WTC11 (cell line): Measurements from ENCODE around the gene CHTOP. TPM values are rescaled to one million over a fixed set of nuclear protein-coding genes. Genes with fewer than 3 reads are reported as not detected.
A peak's percentile ranks its signal among the peaks of the same experiment; 100 is the strongest.
"Not testable (repeated sequence)": the region's sequence is repeated elsewhere in the genome, so short reads cannot be mapped to it uniquely, and the experiment has no call there.

Experiments
- ATAC-seq: fragments of 200-7000 bp; cut with Tn5 transposase; 2 replicates; pipeline ENCODE4 v1.10.0; 2021; ENCODE audit warnings: mild to moderate bottlenecking, moderate library complexity
- CTCF ChIA-PET: fragments of 300-600 bp; sonication (Branson Sonifier 250); formaldehyde crosslinking; loops from one replicate; lab custom pipeline; 2021; ENCODE audit warnings: antibody characterized with exemption; lab: Charles Lee
- POLR2A ChIA-PET: fragments of 350-600 bp; sonication (Branson Sonifier 250); formaldehyde crosslinking; loops from one replicate; lab custom pipeline; 2021; ENCODE audit warnings: antibody characterized with exemption; lab: Charles Lee
- DNase-seq: peaks from one replicate; pipeline ENCODE4 v3.0.0; 2021; ENCODE audit warnings: low spot score
- H3K27ac Mint-ChIP-seq: 2 replicates; pipeline ENCODE4 v1.8.0; 2021; ENCODE audit warnings: mixed read lengths
- H3K27me3 Mint-ChIP-seq: 2 replicates; pipeline ENCODE4 v1.8.0; 2021; ENCODE audit warnings: low read depth, mild to moderate bottlenecking, moderate library complexity, mixed read lengths
- H3K36me3 Mint-ChIP-seq: 2 replicates; pipeline ENCODE4 v1.8.0; 2021; ENCODE audit warnings: mixed read lengths
- H3K4me1 Mint-ChIP-seq: 2 replicates; pipeline ENCODE4 v1.8.0; 2022; ENCODE audit warnings: mixed read lengths
- H3K4me3 Mint-ChIP-seq: 2 replicates; pipeline ENCODE4 v1.8.0; 2021; ENCODE audit warnings: mild to moderate bottlenecking, moderate library complexity, mixed read lengths
- H3K9me3 Mint-ChIP-seq: 2 replicates; pipeline ENCODE4 v1.8.0; 2021; ENCODE audit warnings: mixed read lengths
- CBFB ChIP-seq: sonication (generic); formaldehyde crosslinking; IDR thresholded peaks from 2 replicates; pipeline ENCODE4 v1.8.1; 2022; ENCODE audit warnings: mild to moderate bottlenecking, low read depth, missing genetic modification reagents
- ETV6 ChIP-seq: sonication (generic); formaldehyde crosslinking; IDR thresholded peaks from 2 replicates; pipeline ENCODE4 v1.8.1; 2022; ENCODE audit warnings: mild to moderate bottlenecking, missing genetic modification reagents
- FOXJ3 ChIP-seq: sonication (generic); formaldehyde crosslinking; IDR thresholded peaks from 2 replicates; pipeline ENCODE4 v1.9.0; 2021; ENCODE audit warnings: missing genetic modification reagents, mild to moderate bottlenecking, borderline replicate concordance
- GABPB1 ChIP-seq: sonication (generic); formaldehyde crosslinking; IDR thresholded peaks from 2 replicates; pipeline ENCODE4 v1.8.1; 2023; ENCODE audit warnings: mild to moderate bottlenecking, missing genetic modification reagents
- GTF2I ChIP-seq: fragments of 250-450 bp; sonication (Bioruptor Pico); conservative IDR thresholded peaks from 2 replicates; pipeline ENCODE4 v1.4.0; 2021; ENCODE audit warnings: mild to moderate bottlenecking
- JUN ChIP-seq: sonication (generic); formaldehyde crosslinking; IDR thresholded peaks from 2 replicates; pipeline ENCODE4 v1.8.0; 2023; ENCODE audit warnings: mild to moderate bottlenecking, missing genetic modification reagents
- MYBL2 ChIP-seq: sonication (generic); formaldehyde crosslinking; IDR thresholded peaks from 2 replicates; pipeline ENCODE4 v1.8.1; 2023; ENCODE audit warnings: mild to moderate bottlenecking, moderate library complexity, missing genetic modification reagents
- NFATC4 ChIP-seq: fragments of 250-450 bp; sonication (Bioruptor Pico); IDR thresholded peaks from 2 replicates; pipeline ENCODE4 v1.9.0; 2021; ENCODE audit warnings: mild to moderate bottlenecking
- NFYB ChIP-seq: sonication (generic); formaldehyde crosslinking; conservative IDR thresholded peaks from 2 replicates; pipeline ENCODE4 v1.8.0; 2022; ENCODE audit warnings: low read depth, missing genetic modification reagents
- RORB ChIP-seq: fragments of 250-450 bp; sonication (Bioruptor Pico); IDR thresholded peaks from 2 replicates; pipeline ENCODE4 v1.9.0; 2021; ENCODE audit warnings: mild to moderate bottlenecking
- SMAD4 ChIP-seq: sonication (generic); formaldehyde crosslinking; IDR thresholded peaks from 2 replicates; pipeline ENCODE4 v1.8.0; 2022; ENCODE audit warnings: mild to moderate bottlenecking, missing genetic modification reagents
- TEAD1 ChIP-seq: sonication (generic); formaldehyde crosslinking; IDR thresholded peaks from 2 replicates; pipeline ENCODE4 v1.8.0; 2022; ENCODE audit warnings: mild to moderate bottlenecking, missing genetic modification reagents
- ZNF121 ChIP-seq: sonication (generic); formaldehyde crosslinking; IDR thresholded peaks from 2 replicates; pipeline ENCODE4 v1.8.0; 2023; ENCODE audit warnings: missing genetic modification reagents
- ZNF317 ChIP-seq: sonication (generic); formaldehyde crosslinking; IDR thresholded peaks from 2 replicates; pipeline ENCODE4 v1.8.1; 2023; ENCODE audit warnings: low read depth, mild to moderate bottlenecking, moderate library complexity, missing genetic modification reagents, borderline replicate concordance
- ZNF416 ChIP-seq: fragments of 250-450 bp; sonication (Bioruptor Pico); IDR thresholded peaks from 2 replicates; pipeline ENCODE4 v1.9.0; 2021; ENCODE audit warnings: mild to moderate bottlenecking, inconsistent platforms
- total RNA-seq: library from RNA; stranded (reverse); gene quantifications from 3 replicates; pipeline ENCODE4 v1.2.3, GENCODE V29; 2021
- TF ChIP-seq, protein P1 (sequence below): sonication (generic); formaldehyde crosslinking; IDR thresholded peaks from 2 replicates; pipeline ENCODE4 v1.8.1; 2022; ENCODE audit warnings: missing genetic modification reagents, borderline replicate concordance
- TF ChIP-seq, protein P2 (sequence below): sonication (generic); formaldehyde crosslinking; IDR thresholded peaks from 2 replicates; pipeline ENCODE4 v1.8.1; 2022; ENCODE audit warnings: mild to moderate bottlenecking, missing genetic modification reagents, moderate library complexity, borderline replicate concordance
- TF ChIP-seq, protein P3 (sequence below): sonication (generic); formaldehyde crosslinking; IDR thresholded peaks from 2 replicates; pipeline ENCODE4 v1.8.1; 2022; ENCODE audit warnings: mild to moderate bottlenecking, moderate library complexity, missing genetic modification reagents
- TF ChIP-seq, protein P4 (sequence below): sonication (generic); formaldehyde crosslinking; IDR thresholded peaks from 2 replicates; pipeline ENCODE4 v1.8.1; 2023; ENCODE audit warnings: mild to moderate bottlenecking, missing genetic modification reagents
- TF ChIP-seq, protein P5 (sequence below): fragments of 250-450 bp; sonication (Bioruptor Pico); IDR thresholded peaks from 2 replicates; pipeline ENCODE4 v1.9.0; 2021; ENCODE audit warnings: mild to moderate bottlenecking
- TF ChIP-seq, protein P6 (sequence below): sonication (generic); formaldehyde crosslinking; IDR thresholded peaks from 2 replicates; pipeline ENCODE4 v1.8.1; 2023; ENCODE audit warnings: mild to moderate bottlenecking, missing genetic modification reagents, borderline replicate concordance

Gene CHTOP
- total RNA-seq, 1 experiment from 2014 or later = 101 TPM

DNA sequence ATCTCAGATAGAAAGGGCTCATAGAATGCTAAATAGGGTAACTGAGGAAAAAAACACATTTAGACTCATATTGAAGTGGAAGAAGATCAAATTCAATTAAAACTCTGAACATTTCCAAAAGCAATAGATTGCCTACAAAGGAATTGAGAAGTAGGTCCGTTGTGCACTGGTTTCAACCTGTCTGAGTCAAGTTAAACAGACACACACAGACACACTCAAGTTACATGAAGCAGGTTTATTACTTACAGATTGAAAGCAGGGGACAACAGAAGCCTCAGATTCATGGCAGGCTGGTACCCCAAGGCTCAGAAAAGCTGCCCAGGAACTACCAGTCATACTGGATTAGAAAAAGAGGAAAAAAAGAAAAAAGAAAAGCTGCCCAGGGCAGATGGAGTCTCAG is 47.5 kb upstream of the CHTOP start:
- DNase-seq (no peak), ATAC-seq (no peak)
- Mint-ChIP-seq H3K9me3 (no peaks in the 10 kb centered on the region), H3K27ac (0 out of 2 replicates have a peak overlapping the region, but pooled peaks have one; percentile 45), H3K36me3 (no peaks in the 10 kb centered on the region), H3K4me1 (peaks cover 4% of the 10 kb centered on the region), H3K4me3 (no peak overlapping the region), H3K27me3 (no peaks in the 10 kb centered on the region)
- POLR2A ChIA-PET = no interaction called here
- CTCF ChIA-PET = interaction anchor here (0.9 to 5.2 kb wide), 4 partner anchors 14 to 53 kb away, joined by 4 to 29 read pairs (median 6); partner anchors contain the start of genes S100A1 and S100A13
- TF ChIP-seq, protein P1, sequence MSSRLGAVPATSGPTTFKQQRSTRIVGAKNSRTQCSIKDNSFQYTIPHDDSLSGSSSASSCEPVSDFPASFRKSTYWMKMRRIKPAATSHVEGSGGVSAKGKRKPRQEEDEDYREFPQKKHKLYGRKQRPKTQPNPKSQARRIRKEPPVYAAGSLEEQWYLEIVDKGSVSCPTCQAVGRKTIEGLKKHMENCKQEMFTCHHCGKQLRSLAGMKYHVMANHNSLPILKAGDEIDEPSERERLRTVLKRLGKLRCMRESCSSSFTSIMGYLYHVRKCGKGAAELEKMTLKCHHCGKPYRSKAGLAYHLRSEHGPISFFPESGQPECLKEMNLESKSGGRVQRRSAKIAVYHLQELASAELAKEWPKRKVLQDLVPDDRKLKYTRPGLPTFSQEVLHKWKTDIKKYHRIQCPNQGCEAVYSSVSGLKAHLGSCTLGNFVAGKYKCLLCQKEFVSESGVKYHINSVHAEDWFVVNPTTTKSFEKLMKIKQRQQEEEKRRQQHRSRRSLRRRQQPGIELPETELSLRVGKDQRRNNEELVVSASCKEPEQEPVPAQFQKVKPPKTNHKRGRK = no peak
- TF ChIP-seq TEAD1 (CRISPR knock-in tag) = no peak
- TF ChIP-seq, protein P2, sequence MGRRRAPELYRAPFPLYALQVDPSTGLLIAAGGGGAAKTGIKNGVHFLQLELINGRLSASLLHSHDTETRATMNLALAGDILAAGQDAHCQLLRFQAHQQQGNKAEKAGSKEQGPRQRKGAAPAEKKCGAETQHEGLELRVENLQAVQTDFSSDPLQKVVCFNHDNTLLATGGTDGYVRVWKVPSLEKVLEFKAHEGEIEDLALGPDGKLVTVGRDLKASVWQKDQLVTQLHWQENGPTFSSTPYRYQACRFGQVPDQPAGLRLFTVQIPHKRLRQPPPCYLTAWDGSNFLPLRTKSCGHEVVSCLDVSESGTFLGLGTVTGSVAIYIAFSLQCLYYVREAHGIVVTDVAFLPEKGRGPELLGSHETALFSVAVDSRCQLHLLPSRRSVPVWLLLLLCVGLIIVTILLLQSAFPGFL (CRISPR knock-in tag) = no peak
- TF ChIP-seq, protein P3, sequence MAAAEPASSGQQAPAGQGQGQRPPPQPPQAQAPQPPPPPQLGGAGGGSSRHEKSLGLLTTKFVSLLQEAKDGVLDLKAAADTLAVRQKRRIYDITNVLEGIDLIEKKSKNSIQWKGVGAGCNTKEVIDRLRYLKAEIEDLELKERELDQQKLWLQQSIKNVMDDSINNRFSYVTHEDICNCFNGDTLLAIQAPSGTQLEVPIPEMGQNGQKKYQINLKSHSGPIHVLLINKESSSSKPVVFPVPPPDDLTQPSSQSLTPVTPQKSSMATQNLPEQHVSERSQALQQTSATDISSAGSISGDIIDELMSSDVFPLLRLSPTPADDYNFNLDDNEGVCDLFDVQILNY = no peak
- no peak for TF ChIP-seq SMAD4 (CRISPR knock-in tag)
- no peak for TF ChIP-seq ETV6 (CRISPR knock-in tag)
- TF ChIP-seq, protein P4, sequence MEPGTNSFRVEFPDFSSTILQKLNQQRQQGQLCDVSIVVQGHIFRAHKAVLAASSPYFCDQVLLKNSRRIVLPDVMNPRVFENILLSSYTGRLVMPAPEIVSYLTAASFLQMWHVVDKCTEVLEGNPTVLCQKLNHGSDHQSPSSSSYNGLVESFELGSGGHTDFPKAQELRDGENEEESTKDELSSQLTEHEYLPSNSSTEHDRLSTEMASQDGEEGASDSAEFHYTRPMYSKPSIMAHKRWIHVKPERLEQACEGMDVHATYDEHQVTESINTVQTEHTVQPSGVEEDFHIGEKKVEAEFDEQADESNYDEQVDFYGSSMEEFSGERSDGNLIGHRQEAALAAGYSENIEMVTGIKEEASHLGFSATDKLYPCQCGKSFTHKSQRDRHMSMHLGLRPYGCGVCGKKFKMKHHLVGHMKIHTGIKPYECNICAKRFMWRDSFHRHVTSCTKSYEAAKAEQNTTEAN (CRISPR knock-in tag) = no peak
- no peak for TF ChIP-seq FOXJ3
- TF ChIP-seq GTF2I (CRISPR knock-in tag) = no peak
- no peak for TF ChIP-seq NFYB (CRISPR knock-in tag)
- TF ChIP-seq, protein P5, sequence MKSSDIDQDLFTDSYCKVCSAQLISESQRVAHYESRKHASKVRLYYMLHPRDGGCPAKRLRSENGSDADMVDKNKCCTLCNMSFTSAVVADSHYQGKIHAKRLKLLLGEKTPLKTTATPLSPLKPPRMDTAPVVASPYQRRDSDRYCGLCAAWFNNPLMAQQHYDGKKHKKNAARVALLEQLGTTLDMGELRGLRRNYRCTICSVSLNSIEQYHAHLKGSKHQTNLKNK (CRISPR knock-in tag) = no peak
- no peak for TF ChIP-seq RORB (CRISPR knock-in tag)

DNA sequence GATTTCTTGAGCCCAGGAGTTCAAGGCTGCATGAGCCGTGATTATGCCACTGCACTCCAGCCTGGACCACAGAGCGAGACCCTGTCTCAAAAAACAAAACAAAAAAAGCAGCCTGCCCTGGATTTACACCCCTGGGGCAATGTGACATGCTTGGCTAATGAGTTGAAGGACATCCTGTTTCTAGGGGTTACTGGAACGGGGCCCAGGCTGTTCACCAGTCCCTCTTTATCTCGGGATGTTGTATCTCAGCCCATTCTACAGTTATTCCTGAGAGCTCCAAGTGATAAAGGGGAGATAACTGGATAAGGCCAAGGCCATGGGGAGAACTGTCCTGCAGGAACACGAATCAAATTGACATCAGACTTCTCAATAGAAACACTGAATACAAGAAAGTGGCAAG is 46.6 kb upstream of the CHTOP start:
- ATAC-seq (no peak), DNase-seq (no peak)
- Mint-ChIP-seq H3K9me3 (no peaks in the 10 kb centered on the region), H3K4me1 (peaks cover 4% of the 10 kb centered on the region), H3K36me3 (no peaks in the 10 kb centered on the region), H3K27me3 (no peaks in the 10 kb centered on the region), H3K4me3 (no peak overlapping the region), H3K27ac (no peak overlapping the region)
- ChIA-PET POLR2A (no interaction called here), CTCF (interaction anchor here (5.2 kb wide), 1 partner anchor 41 kb away, joined by 29 read pairs; the partner anchor contains the start of genes S100A1 and S100A13)
- TF ChIP-seq ZNF121 (no peak), ZNF317 (CRISPR knock-in tag) (no peak), TEAD1 (CRISPR knock-in tag) (no peak)

DNA sequence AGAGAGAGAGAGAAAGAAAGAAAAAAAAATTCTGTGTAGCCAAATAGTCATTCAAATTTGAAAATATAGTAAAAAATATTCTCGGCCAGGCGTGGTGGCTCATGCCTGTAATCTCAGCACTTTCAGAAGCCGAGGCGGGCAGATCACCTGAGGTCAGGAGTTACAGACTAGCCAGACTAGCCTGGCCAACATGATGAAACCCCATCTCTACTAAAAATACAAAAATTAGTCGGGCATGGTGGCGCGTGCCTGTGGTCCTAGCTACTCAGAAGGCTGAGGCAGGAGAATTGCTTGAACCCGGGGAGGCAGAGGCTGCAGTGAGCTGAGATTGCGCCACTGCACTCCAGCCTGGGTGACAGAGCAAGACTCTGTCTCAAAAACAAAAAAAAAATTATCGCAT is 45.8 kb upstream of the CHTOP start:
- H3K27me3 Mint-ChIP-seq, H3K36me3 Mint-ChIP-seq, H3K27ac Mint-ChIP-seq, POLR2A ChIA-PET, DNase-seq, H3K9me3 Mint-ChIP-seq, H3K4me1 Mint-ChIP-seq, H3K4me3 Mint-ChIP-seq, ATAC-seq: not testable (repeated sequence)
- CTCF ChIA-PET = interaction anchor here (0.6 to 5.2 kb wide), 5 partner anchors 16 to 232 kb away, joined by 3 to 29 read pairs (median 4); partner anchors contain the start of genes S100A1 and S100A13

DNA sequence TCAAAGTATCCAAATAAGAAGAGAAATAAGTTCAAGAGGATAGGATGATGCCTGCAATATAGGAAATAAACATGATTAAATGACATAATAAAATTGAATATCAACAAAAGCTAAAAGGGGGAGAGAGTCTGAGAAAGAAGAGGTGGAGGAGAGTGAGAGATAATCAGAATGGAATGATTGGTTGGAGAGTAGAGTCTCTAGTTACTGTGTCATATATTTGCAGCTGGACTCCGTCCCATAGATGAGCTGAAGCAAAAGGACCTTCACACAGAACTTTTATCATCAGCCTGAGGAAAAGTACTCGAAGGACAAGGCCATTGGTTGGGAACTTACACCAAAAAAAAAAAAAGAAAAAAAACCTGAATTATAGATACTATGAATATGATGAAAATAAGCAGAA is 45.4 kb upstream of the CHTOP start:
- H3K4me1 Mint-ChIP-seq = peaks cover 9% of the 10 kb centered on the region
- H3K9me3 Mint-ChIP-seq = no peaks in the 10 kb centered on the region
- DNase-seq (no peak), ATAC-seq (no peak)
- H3K27ac Mint-ChIP-seq = no peak overlapping the region
- H3K4me3 Mint-ChIP-seq = no peak overlapping the region
- no peaks in the 10 kb centered on the region for H3K27me3 Mint-ChIP-seq
- no peaks in the 10 kb centered on the region for H3K36me3 Mint-ChIP-seq
- POLR2A ChIA-PET = no interaction called here
- CTCF ChIA-PET = interaction anchor here (0.7 to 1.3 kb wide), 3 partner anchors 16 to 233 kb away, joined by 3 to 4 read pairs (median 4); partner anchors contain the start of gene S100A13
- TF ChIP-seq, protein P6, sequence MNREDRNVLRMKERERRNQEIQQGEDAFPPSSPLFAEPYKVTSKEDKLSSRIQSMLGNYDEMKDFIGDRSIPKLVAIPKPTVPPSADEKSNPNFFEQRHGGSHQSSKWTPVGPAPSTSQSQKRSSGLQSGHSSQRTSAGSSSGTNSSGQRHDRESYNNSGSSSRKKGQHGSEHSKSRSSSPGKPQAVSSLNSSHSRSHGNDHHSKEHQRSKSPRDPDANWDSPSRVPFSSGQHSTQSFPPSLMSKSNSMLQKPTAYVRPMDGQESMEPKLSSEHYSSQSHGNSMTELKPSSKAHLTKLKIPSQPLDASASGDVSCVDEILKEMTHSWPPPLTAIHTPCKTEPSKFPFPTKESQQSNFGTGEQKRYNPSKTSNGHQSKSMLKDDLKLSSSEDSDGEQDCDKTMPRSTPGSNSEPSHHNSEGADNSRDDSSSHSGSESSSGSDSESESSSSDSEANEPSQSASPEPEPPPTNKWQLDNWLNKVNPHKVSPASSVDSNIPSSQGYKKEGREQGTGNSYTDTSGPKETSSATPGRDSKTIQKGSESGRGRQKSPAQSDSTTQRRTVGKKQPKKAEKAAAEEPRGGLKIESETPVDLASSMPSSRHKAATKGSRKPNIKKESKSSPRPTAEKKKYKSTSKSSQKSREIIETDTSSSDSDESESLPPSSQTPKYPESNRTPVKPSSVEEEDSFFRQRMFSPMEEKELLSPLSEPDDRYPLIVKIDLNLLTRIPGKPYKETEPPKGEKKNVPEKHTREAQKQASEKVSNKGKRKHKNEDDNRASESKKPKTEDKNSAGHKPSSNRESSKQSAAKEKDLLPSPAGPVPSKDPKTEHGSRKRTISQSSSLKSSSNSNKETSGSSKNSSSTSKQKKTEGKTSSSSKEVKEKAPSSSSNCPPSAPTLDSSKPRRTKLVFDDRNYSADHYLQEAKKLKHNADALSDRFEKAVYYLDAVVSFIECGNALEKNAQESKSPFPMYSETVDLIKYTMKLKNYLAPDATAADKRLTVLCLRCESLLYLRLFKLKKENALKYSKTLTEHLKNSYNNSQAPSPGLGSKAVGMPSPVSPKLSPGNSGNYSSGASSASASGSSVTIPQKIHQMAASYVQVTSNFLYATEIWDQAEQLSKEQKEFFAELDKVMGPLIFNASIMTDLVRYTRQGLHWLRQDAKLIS (CRISPR knock-in tag) = no peak
- TF ChIP-seq GABPB1 (CRISPR knock-in tag) = no peak
- no peak for TF ChIP-seq MYBL2 (CRISPR knock-in tag)
- TF ChIP-seq JUN (CRISPR knock-in tag) = no peak
- no peak for TF ChIP-seq SMAD4 (CRISPR knock-in tag)
- no peak for TF ChIP-seq NFATC4 (CRISPR knock-in tag)
- no peak for TF ChIP-seq ZNF416 (CRISPR knock-in tag)
- no peak for TF ChIP-seq CBFB (CRISPR knock-in tag)
